ENCODE results near the gene VEGFA.
"Not testable (repeated sequence)": the region's sequence is repeated elsewhere in the genome, so short reads cannot be mapped to it uniquely, and the experiment has no call there.

The VEGFA gene

DNA sequence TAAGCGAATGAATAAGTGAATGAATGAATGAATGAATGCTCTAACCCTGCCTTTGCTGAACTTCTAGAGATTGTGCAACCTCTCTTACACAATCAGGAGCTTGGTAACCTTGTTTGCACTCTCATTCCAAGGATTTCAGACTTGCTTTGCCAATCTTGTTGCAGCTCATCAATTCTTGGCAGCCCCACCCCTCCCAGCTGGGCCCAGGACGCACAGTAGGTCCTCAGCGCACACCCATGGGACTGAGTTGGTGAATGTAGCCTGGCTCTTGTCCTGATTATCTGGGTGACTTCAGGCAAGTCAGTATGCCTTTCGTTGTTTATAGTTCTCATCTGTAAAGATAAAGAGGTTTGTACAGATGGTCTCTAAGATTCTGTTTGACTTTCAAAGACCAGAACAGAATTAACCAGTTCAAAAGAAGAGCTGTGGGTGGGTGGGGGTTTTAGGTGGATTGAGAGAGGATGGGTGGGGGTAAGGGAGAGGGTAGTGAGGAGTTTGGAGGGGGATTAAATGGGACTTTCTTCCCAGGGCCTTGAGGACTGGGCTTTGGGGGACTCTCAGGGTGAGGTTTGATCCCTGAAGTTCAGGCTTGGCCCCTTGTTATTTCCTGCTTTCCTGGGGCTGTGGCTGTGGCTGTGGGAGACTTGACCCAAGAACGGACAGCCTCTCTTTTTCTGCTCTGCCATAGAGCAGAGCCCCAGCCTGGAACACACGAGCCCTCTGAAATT lies 33.2 kb downstream of the VEGFA start:
- no peak for DNase-seq (ENCODE audit: low read depth, low spot score)

DNA sequence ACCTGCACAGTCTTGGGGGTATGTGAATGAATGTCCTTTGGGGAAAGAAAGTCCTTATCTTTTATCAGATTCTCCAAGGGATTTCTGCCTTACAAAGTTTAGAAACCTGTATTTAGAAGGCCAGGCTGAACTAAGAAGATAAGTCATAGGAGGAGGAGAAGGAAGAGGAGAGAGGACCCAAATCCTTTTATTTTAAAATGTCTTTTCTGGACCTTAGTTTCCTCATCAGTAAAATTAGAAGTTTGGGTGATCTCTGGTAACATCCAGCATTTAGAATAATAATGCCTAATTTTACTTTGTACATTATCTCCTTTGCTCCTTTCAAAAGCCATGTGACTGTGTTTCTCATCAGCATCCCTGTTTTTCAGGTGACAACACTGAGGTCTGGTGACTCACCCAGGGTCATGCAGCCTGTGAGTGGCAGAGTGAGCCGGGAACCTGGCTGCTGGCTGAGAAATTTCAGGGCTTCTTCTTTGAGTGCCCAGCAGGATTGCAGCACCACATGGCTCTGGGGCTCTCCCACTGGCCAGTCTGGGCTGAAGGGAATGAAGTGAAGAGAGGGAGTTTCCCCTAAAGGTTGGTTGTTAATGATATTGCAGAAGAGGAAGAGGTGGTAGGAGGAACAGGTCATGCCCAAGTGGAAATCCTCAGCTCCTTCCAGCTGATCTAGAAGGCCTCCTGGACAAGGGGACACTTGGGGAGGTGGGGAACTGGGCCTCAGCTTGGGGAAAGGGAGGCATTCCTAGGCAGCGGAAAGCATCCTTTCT lies 34.0 kb downstream of the VEGFA start:
- no peak for DNase-seq (ENCODE audit: low read depth, low spot score)

DNA sequence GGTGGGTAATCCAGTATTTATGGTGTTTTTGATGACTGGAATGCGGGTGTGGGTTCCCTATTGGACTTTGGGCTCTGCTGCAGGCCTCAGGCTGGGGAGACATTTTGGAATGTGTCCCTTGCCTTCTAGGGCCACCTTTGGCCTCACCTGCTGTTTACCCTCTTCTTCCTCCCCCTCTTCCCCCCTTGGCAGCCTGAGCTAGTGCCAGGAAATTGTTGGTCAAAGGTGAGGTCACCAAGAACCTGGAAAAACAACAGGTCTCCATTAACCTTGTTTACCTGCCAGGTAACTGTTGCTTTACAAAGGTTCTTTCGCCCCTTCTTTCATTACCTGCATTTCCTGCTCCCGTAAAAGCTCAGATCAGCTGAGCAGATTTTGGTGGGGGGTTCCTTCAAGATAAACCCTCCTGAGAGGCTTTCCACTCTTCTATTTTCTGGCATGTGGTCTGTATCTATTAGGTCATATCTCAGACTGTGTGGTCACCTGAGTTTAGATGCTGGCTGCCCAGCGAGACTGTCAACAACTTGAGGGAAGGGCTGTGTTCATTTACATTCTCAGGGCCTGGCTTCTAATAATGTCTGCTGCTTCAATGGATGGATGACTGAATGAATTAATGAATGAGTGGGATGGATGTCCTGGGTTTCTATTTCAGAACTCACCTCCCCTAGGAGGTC lies 34.7 kb downstream of the VEGFA start:
- DNase-seq (ENCODE audit: low read depth, low spot score), result no peak

DNA sequence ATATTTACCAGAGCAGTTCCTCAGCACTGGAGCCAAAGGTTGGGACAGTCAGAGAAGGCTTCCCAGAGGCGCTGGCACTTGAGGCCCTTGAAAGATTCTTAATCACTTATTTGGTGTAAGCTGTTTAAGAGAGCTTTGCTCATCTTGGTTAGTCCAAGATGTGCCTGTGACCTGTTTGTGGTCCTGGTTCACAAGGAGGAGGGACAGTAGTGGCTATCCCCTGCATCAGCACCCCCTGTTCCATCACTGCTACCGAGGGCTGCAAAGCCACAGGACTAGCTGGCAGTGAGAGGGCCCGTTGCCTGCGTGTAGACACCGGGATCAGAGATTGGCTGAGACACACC lies 35.7 kb downstream of the VEGFA start:
- DNase-seq (ENCODE audit: low read depth, low spot score), result no peak

DNA sequence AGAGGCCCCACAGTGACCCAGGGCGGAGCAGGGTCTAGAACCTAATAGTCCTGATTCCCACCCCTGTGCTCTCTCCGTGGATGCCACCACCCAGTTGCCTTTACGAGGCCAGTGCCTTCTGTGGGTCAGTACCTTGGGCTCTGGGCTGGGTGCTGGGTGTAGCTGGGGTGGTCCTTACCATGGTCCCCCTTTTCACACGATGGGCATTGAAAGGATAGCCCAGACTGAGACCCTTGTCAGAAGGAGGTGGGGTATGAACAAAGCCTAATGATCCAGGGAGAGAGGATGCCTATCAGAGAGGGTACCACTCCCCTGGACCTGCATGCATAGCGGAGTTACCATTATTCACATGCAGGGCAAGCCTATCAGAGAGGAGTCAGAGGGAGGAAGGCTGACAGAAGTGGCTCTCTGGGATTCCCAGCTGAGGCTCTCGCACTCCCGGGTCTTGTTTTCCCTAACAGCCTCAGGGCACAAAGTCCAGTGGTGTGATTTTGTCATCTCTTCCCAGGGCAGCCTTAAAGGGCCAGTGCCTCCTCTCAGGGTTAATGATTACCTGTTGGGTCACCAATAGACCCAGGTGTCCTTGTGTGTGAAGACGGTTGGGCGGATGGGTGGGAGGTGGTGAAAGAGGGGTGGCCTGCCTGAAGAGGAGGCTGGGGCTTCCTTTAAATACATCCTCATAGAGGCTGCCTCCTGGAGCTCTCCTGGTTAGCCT lies 36.2 kb downstream of the VEGFA start:
- DNase-seq (ENCODE audit: low read depth, low spot score), result no peak

DNA sequence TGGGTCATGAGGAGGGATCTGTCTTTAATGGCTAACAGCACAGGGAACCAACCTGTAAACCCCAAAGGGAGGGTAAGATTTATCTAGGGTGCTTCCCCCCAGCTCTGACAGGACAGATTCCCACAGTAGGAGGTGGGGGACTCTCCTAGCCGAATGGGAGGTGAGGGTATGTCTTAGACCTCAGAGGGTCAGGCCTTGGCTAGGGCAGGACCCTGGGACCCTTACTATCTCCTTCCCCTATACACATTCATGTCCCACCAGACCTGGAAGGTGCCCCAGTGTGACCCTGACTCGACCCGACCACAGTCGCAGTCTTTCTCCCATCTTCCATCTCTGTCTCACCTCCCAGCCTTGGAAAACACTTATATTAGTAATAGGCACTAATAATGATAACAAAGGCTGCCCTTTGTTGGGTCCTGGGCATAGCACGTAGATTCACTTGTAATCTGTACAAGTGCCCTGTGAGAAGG lies 36.8 kb downstream of the VEGFA start:
- DNase-seq (ENCODE audit: low read depth, low spot score), result no peak

DNA sequence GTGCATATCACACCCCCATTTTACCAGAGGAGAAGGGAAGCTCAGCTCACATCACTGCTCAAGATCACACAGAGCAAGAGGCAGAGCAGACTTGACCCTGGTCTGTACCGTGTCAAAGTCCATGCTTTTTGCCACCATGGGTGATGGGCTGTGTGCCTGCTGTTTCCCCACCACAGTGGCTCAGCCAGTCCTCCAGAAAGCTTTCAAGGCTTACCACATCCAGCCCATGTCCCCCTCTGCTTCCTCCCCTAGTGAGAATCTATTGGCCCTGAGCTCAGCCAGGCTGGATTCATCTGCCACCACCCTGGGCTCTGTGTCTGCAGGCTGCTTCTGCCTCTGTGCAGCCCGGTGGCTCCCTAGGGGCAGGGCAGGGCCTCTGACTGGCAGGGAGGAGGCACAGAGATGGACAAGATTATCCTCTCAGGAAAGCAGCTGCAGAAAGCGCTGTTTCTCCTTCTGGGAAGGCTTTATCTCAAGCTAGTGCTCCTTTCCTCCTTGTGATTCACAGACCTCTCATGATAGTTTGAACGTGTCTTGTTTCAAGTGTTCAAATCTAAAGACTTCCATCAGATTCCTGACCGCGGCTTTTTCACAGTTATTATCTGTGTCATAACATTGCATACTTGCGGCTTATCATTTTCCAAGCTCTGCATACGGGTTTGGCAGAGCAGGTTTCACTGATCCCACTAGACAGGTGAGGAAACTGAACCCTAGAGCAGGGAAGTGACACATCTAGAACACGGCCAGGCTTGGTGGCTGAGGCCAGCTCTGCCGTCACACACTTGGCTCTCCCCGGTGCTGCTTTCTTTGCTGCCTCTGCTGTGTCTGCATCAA lies 37.4 kb downstream of the VEGFA start:
- DNase-seq (ENCODE audit: low read depth, low spot score), result no peak

DNA sequence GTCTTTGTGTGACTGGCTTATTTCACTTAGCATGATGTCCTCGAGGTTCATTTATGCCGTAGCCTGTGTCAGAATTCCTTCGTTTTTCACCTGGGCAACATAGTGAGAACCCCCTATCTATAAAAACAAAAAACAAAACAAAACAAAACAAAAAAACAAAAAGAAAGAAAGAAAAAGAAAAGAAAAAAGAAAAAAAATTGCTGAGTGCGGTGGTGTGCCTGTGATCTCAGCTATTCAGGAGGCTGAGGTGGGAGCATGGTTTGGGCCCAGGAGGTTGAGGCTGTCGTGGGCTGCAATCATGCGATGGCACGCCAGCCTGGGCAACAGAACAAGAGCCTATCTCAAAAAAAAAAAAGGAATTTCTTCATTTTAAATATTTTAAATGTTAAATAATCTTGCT lies 38.4 kb downstream of the VEGFA start:
- DNase-seq (ENCODE audit: low read depth, low spot score), result no peak

DNA sequence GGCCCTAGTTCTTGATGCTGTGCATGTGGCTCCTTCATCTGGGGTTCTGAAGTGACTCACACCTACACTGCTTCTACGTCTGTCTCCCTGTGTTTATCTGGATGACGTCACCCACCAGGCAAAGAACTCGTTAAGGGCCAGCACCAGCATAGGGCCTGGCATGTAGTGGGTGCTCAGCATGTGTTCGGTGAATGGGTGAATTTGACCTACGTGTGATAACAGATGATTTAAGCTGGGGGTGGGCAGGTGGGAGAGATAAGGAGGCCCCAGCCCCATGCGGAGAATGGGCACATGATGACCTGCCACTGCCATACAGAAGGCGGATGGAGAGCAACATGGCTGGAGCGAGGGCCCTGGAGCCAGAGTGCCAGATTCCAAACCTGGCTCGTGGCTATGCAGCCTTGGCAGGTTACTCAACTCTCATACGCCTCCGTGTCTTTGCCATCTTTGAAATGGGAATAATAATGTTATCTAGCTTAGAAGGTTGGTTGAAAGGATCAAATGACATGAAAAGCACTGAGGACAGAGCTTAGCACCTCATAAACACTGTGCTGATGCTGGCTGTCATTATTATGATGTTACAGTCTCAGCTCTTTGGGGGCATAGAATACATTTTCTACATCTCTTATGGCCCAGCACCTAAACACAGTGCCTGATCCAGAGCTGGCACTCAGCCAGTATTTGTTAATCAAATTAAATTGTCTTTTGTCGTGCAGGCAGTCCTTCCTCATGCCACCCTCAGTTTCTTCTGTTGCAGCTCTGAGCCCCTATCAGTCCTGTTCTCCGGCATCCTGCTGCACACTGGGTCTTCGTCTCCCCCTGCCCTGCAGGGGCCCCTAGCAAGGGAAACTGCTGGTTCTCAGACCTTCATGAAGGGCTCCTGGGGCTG lies 39.6 kb downstream of the VEGFA start:
- DNase-seq (ENCODE audit: low read depth, low spot score), result no peak

DNA sequence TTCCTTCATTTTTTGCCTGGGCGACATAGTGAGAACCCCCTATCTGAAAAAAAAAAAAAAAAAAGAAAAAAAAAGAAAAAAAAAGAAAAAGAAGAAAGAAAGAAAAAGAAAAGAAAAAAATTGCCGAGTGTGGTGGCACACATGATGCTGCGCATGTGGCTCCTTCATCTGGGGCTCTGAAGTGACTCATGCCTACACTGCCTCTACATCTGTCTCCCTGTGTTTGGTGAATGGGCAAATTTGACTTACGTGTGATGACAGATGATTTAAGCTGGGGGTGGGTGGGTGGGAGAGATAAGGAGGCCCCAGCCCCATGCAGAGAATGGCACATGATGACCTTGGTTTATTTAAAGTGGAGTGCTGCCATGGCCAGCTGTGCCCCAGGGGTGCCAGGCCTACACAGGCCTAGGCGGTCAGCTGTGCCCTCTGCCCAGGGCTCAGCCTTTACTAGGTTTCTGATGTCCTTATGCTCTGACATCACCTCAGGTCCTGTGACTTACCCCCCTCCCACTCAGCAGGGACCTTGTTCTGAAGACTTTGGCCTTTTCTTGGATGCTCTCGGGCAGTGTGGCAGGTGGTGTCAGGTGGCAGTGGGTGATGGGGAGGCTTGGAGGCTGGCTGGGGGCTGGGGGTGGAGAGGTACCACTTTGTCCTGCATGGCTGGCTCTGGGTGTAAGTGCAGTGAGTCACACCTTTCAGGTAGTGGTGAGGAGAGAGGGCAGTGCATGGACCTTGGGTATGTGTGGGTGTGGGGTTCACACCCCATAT lies 41.1 kb downstream of the VEGFA start:
- no peak for DNase-seq (ENCODE audit: low read depth, low spot score)

DNA sequence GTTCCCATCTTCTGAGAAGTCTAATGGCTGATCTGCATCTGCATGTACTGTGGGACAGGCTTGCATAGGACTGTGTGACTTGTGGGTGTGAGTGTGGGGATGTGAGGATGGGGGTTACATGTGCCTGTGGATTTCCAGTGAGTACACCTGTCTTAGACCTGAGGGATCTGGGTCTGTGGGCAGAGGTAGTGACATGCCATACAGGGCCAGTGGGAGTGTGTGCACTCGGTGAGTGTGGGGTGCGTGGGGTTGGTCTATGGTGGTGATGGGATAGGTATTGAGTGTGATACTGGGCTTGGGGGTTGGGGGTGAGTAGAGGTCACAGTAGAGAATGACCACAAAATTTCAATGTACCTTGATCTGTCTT lies 41.7 kb downstream of the VEGFA start:
- DNase-seq (ENCODE audit: low read depth, low spot score), result no peak

DNA sequence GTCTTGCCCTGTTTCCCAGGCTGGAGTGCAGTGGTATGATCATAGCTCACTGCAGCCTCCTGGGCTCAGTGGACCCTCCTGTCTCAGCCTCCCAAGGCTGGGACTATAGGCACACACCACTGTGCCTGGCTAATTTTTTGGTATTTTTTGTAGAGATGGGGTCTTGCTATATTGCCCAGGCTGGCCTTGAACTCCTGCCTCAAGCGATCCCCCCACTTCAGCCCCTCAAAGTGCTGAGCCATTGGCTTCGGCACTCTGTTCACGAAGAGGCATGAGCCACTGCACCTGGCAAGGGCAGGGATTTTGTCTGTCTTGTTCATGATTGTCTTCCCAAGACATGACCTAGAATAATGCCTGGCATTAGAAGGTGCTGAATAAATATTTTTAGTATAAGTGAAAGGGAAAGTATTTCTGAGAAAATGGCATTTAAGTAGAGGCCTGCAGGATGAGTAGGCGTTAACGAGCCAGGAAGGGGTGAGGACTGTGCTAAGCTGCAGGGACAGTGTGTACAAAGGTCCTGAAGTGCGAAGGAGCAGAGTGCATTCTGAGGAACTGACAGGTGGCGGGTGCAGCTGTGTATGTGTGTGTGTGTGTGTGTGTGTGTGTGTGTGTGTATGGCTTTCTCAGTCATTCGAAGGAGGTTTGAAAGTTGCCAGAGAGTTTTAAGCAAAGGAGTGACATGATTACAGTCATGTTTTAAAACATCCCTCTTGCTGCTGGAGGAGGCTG lies 43.0 kb downstream of the VEGFA start:
- DNase-seq (ENCODE audit: low read depth, low spot score), result no peak

DNA sequence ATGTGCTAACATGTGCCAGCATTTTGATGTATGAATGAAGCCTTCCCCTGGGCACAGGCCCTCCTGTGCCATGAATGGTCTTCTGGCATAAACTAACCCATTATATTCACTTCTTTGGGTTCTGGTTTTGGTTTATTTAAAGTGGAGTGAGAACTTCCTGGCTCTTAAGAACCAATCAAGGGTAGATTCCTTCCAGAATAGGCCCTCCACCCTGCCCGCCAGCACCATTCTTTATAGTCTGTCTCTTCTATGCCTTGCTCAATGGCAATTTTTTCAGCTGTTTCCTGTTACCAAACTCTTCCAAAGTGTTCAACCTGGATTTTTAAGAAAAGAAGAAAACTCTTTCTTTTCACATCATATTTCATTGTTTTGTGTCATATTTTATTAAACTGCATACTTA lies 44.1 kb downstream of the VEGFA start:
- DNase-seq (ENCODE audit: low read depth, low spot score), result no peak

DNA sequence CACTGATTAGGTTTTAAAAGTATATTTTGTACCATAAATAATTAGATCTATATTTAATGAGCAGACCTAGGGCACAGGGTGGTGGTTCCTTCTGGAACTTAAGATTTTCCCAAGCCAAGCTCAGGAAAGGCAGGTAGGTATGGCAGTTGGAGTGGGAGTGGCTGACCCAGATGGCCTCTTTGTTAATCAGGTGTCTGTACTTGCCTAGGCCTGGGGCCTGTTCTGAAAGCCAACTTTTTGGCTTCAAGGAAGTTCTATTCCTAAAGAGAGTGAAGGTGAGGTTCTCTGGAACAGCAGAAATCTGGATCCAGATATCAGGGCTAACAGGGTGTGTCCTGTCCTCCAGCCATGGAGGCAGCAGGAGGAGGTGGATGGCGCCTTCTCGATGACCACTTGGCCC lies 44.9 kb downstream of the VEGFA start:
- no peak for DNase-seq (ENCODE audit: low read depth, low spot score)

DNA sequence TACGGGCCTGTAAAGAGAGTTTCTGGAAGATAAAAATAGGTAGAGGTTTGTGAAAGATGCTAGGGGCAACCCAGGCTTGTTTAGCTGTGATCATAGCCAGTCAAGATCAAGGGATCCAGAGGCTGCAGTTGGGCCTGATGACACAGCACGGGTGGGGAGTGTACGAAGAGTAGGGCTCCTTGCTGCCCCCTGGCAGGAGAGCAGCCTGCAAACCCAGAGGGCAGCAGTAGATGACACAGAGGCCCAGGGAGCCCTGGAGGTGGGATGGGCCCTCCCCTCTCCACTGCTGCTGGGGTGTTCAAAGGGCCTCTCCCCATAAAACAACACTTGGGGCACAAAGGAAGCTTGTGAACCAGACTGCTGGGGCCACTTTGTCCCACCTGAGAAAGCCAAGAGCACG lies 47.2 kb downstream of the VEGFA start:
- DNase-seq (ENCODE audit: low read depth, low spot score), result no peak

DNA sequence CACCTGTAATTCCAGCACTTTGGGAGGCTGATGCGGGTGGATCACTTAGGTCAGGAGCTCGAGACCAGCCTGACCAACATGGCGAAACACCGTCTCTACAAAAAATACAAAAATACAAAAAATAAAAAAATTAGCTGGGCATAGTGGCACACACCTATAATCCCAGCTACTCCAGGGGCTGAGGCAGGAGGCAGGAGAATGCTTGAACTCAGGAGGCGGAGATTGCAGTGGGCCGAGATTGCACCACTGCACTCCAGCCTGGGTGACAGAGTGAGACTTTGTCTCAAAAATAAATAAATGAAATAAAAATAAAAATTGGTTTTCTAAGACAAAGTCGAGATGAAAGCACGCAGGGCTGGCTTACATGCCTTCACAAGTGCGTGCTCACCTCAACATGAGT lies 49.0 kb downstream of the VEGFA start:
- DNase-seq (ENCODE audit: low read depth, low spot score), result not testable (repeated sequence)

DNA sequence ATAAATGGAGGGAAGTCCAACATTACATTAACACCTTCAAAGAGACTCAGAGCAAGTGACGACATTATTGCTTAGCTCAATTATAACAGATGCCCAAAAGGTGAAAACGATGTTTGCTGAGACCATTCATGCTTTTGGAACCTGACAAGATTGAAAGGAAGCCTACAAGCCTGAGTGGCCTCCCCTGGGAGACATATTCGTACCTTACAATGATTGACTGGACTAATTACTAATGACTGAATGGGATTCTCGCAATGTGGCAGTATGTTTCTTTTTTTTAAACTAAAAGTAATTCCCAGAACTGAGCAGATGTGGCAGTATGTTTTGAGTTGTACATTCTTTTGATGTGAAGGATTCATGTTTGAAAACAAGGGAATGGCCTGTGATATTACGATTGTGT lies 49.9 kb downstream of the VEGFA start:
- no peak for DNase-seq (ENCODE audit: low read depth, low spot score)

DNA sequence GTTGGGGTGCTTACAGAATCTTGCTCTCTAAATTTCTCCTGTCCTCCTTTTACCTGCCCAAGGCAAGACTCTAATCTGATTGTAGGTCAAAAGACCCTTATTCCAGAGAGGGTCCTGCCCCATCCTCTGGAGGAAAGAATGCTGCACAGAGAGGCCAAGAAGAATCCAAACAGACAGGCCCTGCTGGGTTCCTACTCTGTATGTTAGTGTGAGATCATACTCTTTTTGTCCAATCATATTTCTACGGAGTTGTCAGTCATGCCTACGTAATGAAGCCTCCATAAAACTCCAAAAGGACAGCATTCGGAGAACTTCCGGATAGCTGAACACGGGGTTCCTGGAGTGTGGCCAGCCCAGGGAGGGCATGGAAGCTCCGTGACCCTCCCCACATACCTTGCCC lies 50.5 kb downstream of the VEGFA start:
- DNase-seq (ENCODE audit: low read depth, low spot score), result no peak
